Activated CD8-positive, alpha-beta T cell treated with anti-CD3 and anti-CD28 coated beads, Interleukin-2, amount 10 ng/mL, durations not matched to agents 7 days and 5 days (primary cell): ENCODE measurements around the gene NAA16. TPM values are rescaled to one million over a fixed set of nuclear protein-coding genes. Genes with fewer than 3 reads are reported as not detected.

ENCODE experiments used
- ATAC-seq: fragments of 150-1000 bp; cut with Tn5 transposase; one replicate; pipeline ENCODE4 v1.10.0; 2021; ENCODE audit warnings: moderate library complexity
- CTCF ChIA-PET: fragments of 350-600 bp; sonication (Branson Sonifier 250); formaldehyde crosslinking; loops from one replicate; lab custom pipeline; 2021; ENCODE audit warnings: antibody characterized with exemption; lab: Charles Lee
- POLR2A ChIA-PET: fragments of 350-600 bp; sonication (Branson Sonifier 250); formaldehyde crosslinking; loops from one replicate; lab custom pipeline; 2021; ENCODE audit warnings: antibody characterized with exemption; lab: Charles Lee
- DNase-seq: peaks from one replicate; pipeline ENCODE4 v3.0.0-alpha.2; 2020
- H3K27ac Mint-ChIP-seq: one replicate; pipeline ENCODE4 v1.8.0; 2021; ENCODE audit warnings: mild to moderate bottlenecking, mixed read lengths
- H3K27me3 Mint-ChIP-seq: one replicate; pipeline ENCODE4 v1.8.0; 2021; ENCODE audit warnings: low read depth, mixed read lengths
- H3K36me3 Mint-ChIP-seq: one replicate; pipeline ENCODE4 v1.8.0; 2021; ENCODE audit warnings: low read depth, mixed read lengths
- H3K4me1 Mint-ChIP-seq: one replicate; pipeline ENCODE4 v1.8.0; 2021; ENCODE audit warnings: low read depth, mixed read lengths
- H3K4me3 Mint-ChIP-seq: one replicate; pipeline ENCODE4 v1.8.0; 2021; ENCODE audit warnings: mild to moderate bottlenecking, mixed read lengths
- H3K9me3 Mint-ChIP-seq: one replicate; pipeline ENCODE4 v1.8.0; 2022; ENCODE audit warnings: mixed read lengths; ENCODE audit not compliant: insufficient read depth
- total RNA-seq, 2 experiments: library from RNA; stranded (reverse); gene quantifications; one replicate each; pipeline ENCODE4 v1.2.3, GENCODE V29; 2021

NAA16 gene
- total RNA-seq, 2 experiments from 2014 or later, result 36.7 to 38.7 TPM

DNA sequence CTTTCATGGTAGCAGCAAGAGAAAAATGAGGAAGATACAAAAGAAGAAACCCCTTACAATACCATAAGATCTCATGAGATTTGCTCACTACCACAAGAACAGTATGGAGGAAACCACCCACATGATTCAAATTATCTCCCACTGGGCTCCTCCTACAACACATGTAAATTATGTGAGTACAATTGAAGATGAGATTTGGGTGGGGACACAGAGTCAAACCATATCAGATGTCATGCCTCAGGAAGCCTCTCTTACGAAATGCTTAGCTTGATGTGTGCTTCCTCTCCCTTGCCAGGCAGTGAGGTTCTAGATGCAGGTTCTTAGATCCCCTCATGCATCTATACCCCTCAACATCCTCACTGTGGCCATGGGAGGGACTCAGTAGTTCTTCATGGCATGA lies 83.1 kb downstream of the NAA16 start:
- Mint-ChIP-seq H3K27ac (no peak overlapping the region), H3K27me3 (no peaks in the 10 kb centered on the region), H3K4me3 (no peak overlapping the region), H3K36me3 (no peaks in the 10 kb centered on the region), H3K4me1 (no peaks in the 10 kb centered on the region), H3K9me3 (no peaks in the 10 kb centered on the region)
- ChIA-PET POLR2A (no interaction called here), CTCF (no interaction called here)
- ATAC-seq, result no peak
- DNase-seq, result no peak

- DNase-seq (peak; percentile 34), ATAC-seq (peak; percentile 59)
- no peak overlapping the region for H3K4me3 Mint-ChIP-seq
- peak overlapping the region; percentile 25 for H3K27ac Mint-ChIP-seq
- H3K27me3 Mint-ChIP-seq, result no peaks in the 10 kb centered on the region
- H3K9me3 Mint-ChIP-seq, result no peaks in the 10 kb centered on the region
- no peaks in the 10 kb centered on the region for H3K36me3 Mint-ChIP-seq
- no peaks in the 10 kb centered on the region for H3K4me1 Mint-ChIP-seq
- ChIA-PET POLR2A (no interaction called here), CTCF (interaction anchor here (1.7 to 2.7 kb wide), 2 partner anchors 223 to 254 kb away, joined by 3 to 7 read pairs; no protein-coding TSS in a partner anchor)
Observed at GRCh38 chr13:41398494-41399170, 87.6 kb downstream of the NAA16 start.

- DNase-seq (no peak), ATAC-seq (no peak)
- Mint-ChIP-seq H3K4me3 (no peak overlapping the region), H3K36me3 (no peaks in the 10 kb centered on the region), H3K4me1 (no peaks in the 10 kb centered on the region), H3K9me3 (no peaks in the 10 kb centered on the region), H3K27me3 (no peaks in the 10 kb centered on the region), H3K27ac (no peak overlapping the region)
- CTCF ChIA-PET, result interaction anchor here (0.7 kb wide), 1 partner anchor 55 kb away, joined by 3 read pairs; no protein-coding TSS in a partner anchor
- POLR2A ChIA-PET, result no interaction called here
Observed at GRCh38 chr13:41401366-41401765, 90.3 kb downstream of the NAA16 start.

- H3K9me3 Mint-ChIP-seq, result no peaks in the 10 kb centered on the region
- no peak overlapping the region for H3K27ac Mint-ChIP-seq
- ChIA-PET CTCF (interaction anchor here (1.0 kb wide), 1 partner anchor 250 kb away, joined by 5 read pairs; no protein-coding TSS in a partner anchor), POLR2A (no interaction called here)
- no peaks in the 10 kb centered on the region for H3K36me3 Mint-ChIP-seq
- peak; percentile 40 for ATAC-seq
- no peak overlapping the region for H3K4me3 Mint-ChIP-seq
- no peaks in the 10 kb centered on the region for H3K4me1 Mint-ChIP-seq
- peak; percentile 27 for DNase-seq
- H3K27me3 Mint-ChIP-seq, result no peaks in the 10 kb centered on the region
Observed at GRCh38 chr13:41402691-41403511, 91.8 kb downstream of the NAA16 start.

DNA sequence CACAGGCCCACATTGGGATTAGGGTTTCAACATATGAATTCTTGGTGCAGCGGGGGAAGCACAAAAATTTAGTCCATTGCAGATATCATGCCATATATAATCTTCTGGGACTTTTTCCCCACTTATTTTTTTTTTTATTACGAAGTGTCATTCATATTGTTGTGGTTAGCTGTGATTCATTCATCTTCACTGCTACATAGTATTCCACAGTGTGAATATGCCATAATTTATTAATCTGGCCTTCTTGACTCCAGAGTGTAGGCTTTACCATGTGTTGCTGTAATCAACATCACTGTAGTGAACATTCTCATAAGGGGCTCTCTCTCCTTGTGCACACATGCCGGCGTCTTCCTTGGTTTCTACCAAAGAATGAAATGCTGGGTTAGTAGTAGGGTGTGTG lies 92.9 kb downstream of the NAA16 start:
- no peak for ATAC-seq
- Mint-ChIP-seq H3K4me3 (no peak overlapping the region), H3K27ac (no peak overlapping the region), H3K4me1 (no peaks in the 10 kb centered on the region), H3K9me3 (no peaks in the 10 kb centered on the region), H3K27me3 (no peaks in the 10 kb centered on the region), H3K36me3 (no peaks in the 10 kb centered on the region)
- ChIA-PET CTCF (no interaction called here), POLR2A (no interaction called here)
- DNase-seq, result no peak

DNA sequence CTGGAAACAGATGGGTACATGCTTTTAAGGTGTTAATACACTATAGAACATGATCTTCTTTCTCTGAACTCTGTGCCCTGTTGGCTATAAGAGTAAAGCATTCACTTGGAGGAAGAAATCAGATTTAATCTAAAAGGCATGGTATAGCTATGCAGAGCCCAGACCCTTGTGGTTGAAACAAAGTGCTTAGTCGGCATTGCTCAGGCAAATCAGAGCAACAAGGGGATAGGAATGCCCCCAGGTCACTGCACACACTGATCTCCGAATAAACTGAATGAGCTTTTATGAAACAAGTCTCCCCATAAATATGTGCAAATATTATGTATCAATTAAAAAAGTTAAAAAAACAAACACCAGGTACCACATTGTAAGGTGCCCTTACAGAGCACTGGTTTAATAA lies 94.3 kb downstream of the NAA16 start:
- Mint-ChIP-seq H3K36me3 (no peaks in the 10 kb centered on the region), H3K9me3 (no peaks in the 10 kb centered on the region), H3K27me3 (peaks cover 3% of the 10 kb centered on the region), H3K27ac (no peak overlapping the region), H3K4me1 (no peaks in the 10 kb centered on the region), H3K4me3 (no peak overlapping the region)
- no peak for DNase-seq
- no peak for ATAC-seq
- ChIA-PET CTCF (no interaction called here), POLR2A (no interaction called here)

DNA sequence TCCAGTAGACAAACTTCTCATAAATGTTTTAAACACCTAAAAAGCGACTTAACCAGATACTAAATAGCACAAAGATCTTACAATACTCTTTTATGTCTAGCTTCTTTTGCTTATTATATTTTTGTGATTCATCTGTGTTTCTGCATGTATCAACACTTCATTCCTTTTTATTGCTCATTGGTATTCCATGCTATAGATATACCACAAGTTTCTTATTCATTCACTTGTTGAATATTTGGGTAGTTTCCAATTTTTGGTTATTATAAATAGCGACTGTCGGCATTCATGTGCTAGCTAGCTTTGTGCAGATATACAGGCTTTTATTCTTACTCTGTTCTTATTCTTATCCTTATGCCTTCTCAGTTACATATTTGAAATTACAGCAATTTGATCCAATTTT lies 96.3 kb downstream of the NAA16 start:
- Mint-ChIP-seq H3K36me3 (no peaks in the 10 kb centered on the region), H3K9me3 (no peaks in the 10 kb centered on the region), H3K4me3 (no peak overlapping the region), H3K4me1 (no peaks in the 10 kb centered on the region), H3K27me3 (peaks cover 3% of the 10 kb centered on the region), H3K27ac (no peak overlapping the region)
- POLR2A ChIA-PET, result interaction anchor here (0.7 to 0.9 kb wide), 2 partner anchors 16 to 72 kb away, joined by 3 read pairs; no protein-coding TSS in a partner anchor
- CTCF ChIA-PET, result interaction anchor here (1.6 kb wide), 1 partner anchor 56 kb away, joined by 3 read pairs; no protein-coding TSS in a partner anchor
- ATAC-seq (no peak), DNase-seq (no peak)

DNA sequence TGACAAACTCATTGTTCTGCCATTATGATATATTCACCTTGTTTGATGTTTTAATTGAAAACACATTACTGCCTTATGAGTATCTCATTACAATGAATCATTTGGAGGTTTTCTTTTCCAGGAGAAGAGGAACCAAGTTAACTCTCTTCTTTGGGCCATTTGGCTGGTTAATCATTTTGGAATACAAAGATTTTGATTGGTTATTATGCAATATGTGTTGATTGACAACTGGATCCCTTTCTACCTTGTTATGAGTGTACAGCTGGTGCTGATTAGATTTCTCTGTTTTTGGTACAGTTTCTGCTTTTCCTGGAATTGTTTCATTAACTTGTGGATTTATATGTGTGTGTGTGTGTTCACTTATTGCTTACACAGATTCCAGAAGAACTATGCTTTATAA lies 97.1 kb downstream of the NAA16 start:
- no peak for ATAC-seq
- CTCF ChIA-PET, result interaction anchor here (1.3 kb wide), 1 partner anchor 245 kb away, joined by 5 read pairs; no protein-coding TSS in a partner anchor

GRCh38 chr13:41408746-41409145 lies 97.7 kb downstream of the NAA16 start:
- no peak overlapping the region for H3K27ac Mint-ChIP-seq
- H3K9me3 Mint-ChIP-seq, result no peaks in the 10 kb centered on the region
- ATAC-seq (no peak), DNase-seq (no peak)
- H3K4me3 Mint-ChIP-seq, result no peak overlapping the region
- CTCF ChIA-PET, result interaction anchor here (0.9 to 1.3 kb wide), 2 partner anchors 24 to 244 kb away, joined by 4 to 5 read pairs; no protein-coding TSS in a partner anchor
- no peaks in the 10 kb centered on the region for H3K36me3 Mint-ChIP-seq
- H3K27me3 Mint-ChIP-seq, result peaks cover 3% of the 10 kb centered on the region
- H3K4me1 Mint-ChIP-seq, result no peaks in the 10 kb centered on the region
- POLR2A ChIA-PET, result no interaction called here

More for the DNA sequence above, 97.1 kb downstream of the NAA16 start:
- H3K36me3 Mint-ChIP-seq, result no peaks in the 10 kb centered on the region
- no peak overlapping the region for H3K4me3 Mint-ChIP-seq
- POLR2A ChIA-PET, result no interaction called here
- H3K9me3 Mint-ChIP-seq, result no peaks in the 10 kb centered on the region
- no peak overlapping the region for H3K27ac Mint-ChIP-seq
- no peak for DNase-seq
- H3K27me3 Mint-ChIP-seq, result peaks cover 3% of the 10 kb centered on the region
- no peaks in the 10 kb centered on the region for H3K4me1 Mint-ChIP-seq

GRCh38 chr13:41409611-41410010 lies 98.5 kb downstream of the NAA16 start:
- H3K4me3 Mint-ChIP-seq, result no peak overlapping the region
- no peak for DNase-seq
- ATAC-seq, result no peak
- H3K9me3 Mint-ChIP-seq, result no peaks in the 10 kb centered on the region
- ChIA-PET POLR2A (no interaction called here), CTCF (interaction anchor here (0.9 kb wide), 1 partner anchor 25 kb away, joined by 4 read pairs; no protein-coding TSS in a partner anchor)
- H3K27ac Mint-ChIP-seq, result no peak overlapping the region
- no peaks in the 10 kb centered on the region for H3K4me1 Mint-ChIP-seq
- H3K36me3 Mint-ChIP-seq, result no peaks in the 10 kb centered on the region
- H3K27me3 Mint-ChIP-seq, result peaks cover 3% of the 10 kb centered on the region

DNA sequence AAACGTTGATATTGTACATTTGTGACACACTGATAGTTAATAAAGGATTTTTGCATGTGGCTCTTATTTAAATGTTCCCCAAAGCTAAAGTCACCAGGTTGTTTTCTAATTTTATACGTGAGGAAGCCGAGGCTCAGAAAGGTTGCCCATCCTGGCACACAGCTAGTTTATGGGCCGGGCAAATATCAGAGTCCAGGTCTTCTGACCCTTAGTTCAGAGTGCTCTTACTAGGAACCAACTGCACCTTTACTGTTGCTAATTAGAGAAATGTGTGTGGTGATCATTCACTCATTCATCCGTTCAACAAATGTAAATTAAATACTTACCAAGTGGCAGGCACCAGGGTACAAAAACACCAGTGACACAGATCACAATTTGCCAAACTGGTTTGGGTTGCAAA lies 100.0 kb downstream of the NAA16 start:
- no peak for ATAC-seq
- no peak overlapping the region for H3K27ac Mint-ChIP-seq
- CTCF ChIA-PET, result interaction anchor here (1.1 kb wide), 1 partner anchor 242 kb away, joined by 4 read pairs; no protein-coding TSS in a partner anchor

GRCh38 chr13:41411522-41411921 lies 100.5 kb downstream of the NAA16 start:
- Mint-ChIP-seq H3K36me3 (no peaks in the 10 kb centered on the region), H3K9me3 (no peaks in the 10 kb centered on the region), H3K27ac (no peak overlapping the region), H3K4me1 (no peaks in the 10 kb centered on the region), H3K4me3 (no peak overlapping the region), H3K27me3 (peaks cover 3% of the 10 kb centered on the region)
- CTCF ChIA-PET, result interaction anchor here (1.1 to 1.4 kb wide), 2 partner anchors 241 to 242 kb away, joined by 4 read pairs; no protein-coding TSS in a partner anchor
- ATAC-seq, result no peak
- POLR2A ChIA-PET, result no interaction called here
- no peak for DNase-seq

More for the DNA sequence above, 100.0 kb downstream of the NAA16 start:
- H3K9me3 Mint-ChIP-seq, result no peaks in the 10 kb centered on the region
- DNase-seq, result no peak
- no peaks in the 10 kb centered on the region for H3K4me1 Mint-ChIP-seq
- H3K4me3 Mint-ChIP-seq, result no peak overlapping the region
- peaks cover 3% of the 10 kb centered on the region for H3K27me3 Mint-ChIP-seq
- POLR2A ChIA-PET, result no interaction called here
- H3K36me3 Mint-ChIP-seq, result no peaks in the 10 kb centered on the region
